PC-3 (cell line): ENCODE data around the gene BCR.

Source experiments
- EZH2 ChIP-seq: fragments of 300-600 bp; sonication (generic); IDR thresholded peaks from one replicate; pipeline ENCODE4 v1.6.1; 2017; ENCODE audit warnings: antibody characterized with exemption, mild to moderate bottlenecking, low read length; ENCODE audit not compliant: unreplicated experiment
- EZH2phosphoT487 ChIP-seq: fragments of 300-600 bp; sonication (generic); IDR thresholded peaks from 2 replicates; pipeline ENCODE4 v1.6.1; 2018; ENCODE audit warnings: mild to moderate bottlenecking, antibody characterized with exemption, low read length, borderline replicate concordance
- TF ChIP-seq, protein P1 (sequence below): fragments of 300-600 bp; sonication (generic); conservative IDR thresholded peaks from 2 replicates; pipeline ENCODE4 v1.5.1; 2017; ENCODE audit warnings: antibody characterized with exemption, low read depth, mild to moderate bottlenecking, low read length

DNA sequence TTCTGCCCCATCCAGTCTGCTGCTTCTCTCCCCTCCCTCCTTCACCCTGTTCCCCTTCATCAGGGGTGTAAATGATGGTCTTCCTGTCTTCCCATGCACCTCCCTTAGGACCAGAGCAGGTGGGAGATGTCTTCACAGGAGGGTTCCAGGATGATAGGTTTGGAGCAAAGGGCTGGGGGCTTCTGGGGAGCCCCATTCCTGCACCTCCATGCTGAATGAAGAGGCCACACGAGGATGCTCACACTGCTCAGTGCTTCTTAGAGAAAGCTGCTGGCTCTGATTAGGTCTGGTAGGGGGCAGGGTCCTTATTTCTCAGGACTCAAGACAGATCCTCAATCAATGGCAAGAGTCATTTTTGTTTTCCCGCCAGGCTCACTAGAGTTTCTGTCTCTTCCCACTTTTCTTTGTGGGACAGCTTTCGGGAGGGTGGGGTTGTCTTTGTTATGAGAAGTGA lies 41.1 kb downstream of the BCR start:
- TF ChIP-seq, protein P1, sequence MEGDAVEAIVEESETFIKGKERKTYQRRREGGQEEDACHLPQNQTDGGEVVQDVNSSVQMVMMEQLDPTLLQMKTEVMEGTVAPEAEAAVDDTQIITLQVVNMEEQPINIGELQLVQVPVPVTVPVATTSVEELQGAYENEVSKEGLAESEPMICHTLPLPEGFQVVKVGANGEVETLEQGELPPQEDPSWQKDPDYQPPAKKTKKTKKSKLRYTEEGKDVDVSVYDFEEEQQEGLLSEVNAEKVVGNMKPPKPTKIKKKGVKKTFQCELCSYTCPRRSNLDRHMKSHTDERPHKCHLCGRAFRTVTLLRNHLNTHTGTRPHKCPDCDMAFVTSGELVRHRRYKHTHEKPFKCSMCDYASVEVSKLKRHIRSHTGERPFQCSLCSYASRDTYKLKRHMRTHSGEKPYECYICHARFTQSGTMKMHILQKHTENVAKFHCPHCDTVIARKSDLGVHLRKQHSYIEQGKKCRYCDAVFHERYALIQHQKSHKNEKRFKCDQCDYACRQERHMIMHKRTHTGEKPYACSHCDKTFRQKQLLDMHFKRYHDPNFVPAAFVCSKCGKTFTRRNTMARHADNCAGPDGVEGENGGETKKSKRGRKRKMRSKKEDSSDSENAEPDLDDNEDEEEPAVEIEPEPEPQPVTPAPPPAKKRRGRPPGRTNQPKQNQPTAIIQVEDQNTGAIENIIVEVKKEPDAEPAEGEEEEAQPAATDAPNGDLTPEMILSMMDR, result no peak
- TF ChIP-seq EZH2phosphoT487 (no peak), EZH2 (no peak)
